OCI-LY7 (cell line): ENCODE data around the gene USP24.

Experiments
- CTCF ChIP-seq: fragments of 200-600 bp; sonication (generic); conservative IDR thresholded peaks from 2 replicates; pipeline ENCODE4 v1.5.1; 2014; ENCODE audit warnings: mild to moderate bottlenecking, antibody characterized with exemption, low read length, moderate library complexity, mixed read lengths
- EZH2phosphoT487 ChIP-seq: fragments of 200-600 bp; sonication (generic); IDR thresholded peaks from 2 replicates; pipeline ENCODE4 v1.6.1; 2018; ENCODE audit warnings: low read depth, borderline replicate concordance, mild to moderate bottlenecking, mixed run types, antibody characterized with exemption, low read length, moderate library complexity, mixed read lengths

- no peak for TF ChIP-seq CTCF
- TF ChIP-seq EZH2phosphoT487: no peak
Observed at GRCh38 chr1:55185832-55186231, 29.3 kb downstream of the USP24 start.
